NCI-H774 (cell line): Measurements from ENCODE around the gene PAX5.

Source experiments
- DNase-seq: peaks from one replicate; lab custom pipeline; 2025; lab: John Stamatoyannopoulos, UW

The PAX5 gene

DNA sequence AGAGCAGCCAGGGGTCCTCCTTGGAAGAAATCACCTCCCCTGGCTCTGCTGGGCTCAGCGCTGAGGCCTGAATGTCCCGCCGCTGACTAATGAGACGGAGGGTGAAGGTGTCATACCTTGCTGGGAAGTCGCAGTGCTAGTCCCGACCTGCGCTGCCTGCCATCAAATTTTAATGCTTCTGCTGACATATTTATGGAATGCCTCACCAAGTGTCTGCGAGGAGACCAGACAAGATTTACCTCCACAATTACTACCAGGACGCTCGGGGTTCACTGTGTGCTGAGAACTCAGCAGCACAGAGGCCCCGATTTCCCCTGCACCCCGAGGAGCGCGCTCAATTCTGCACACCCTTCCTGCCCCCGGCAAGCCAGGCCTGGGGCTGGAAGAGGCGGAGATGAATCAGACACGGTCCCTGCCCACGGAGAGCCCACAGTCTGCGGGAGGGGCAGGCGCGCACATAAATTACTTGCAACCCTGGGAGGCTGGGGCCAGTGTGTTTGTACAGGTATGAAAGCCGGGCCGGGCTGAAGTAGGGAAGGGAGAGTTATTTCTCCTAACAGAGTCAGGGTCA lies 175.2 kb downstream of the PAX5 start:
- DNase-seq, result no peak

DNA sequence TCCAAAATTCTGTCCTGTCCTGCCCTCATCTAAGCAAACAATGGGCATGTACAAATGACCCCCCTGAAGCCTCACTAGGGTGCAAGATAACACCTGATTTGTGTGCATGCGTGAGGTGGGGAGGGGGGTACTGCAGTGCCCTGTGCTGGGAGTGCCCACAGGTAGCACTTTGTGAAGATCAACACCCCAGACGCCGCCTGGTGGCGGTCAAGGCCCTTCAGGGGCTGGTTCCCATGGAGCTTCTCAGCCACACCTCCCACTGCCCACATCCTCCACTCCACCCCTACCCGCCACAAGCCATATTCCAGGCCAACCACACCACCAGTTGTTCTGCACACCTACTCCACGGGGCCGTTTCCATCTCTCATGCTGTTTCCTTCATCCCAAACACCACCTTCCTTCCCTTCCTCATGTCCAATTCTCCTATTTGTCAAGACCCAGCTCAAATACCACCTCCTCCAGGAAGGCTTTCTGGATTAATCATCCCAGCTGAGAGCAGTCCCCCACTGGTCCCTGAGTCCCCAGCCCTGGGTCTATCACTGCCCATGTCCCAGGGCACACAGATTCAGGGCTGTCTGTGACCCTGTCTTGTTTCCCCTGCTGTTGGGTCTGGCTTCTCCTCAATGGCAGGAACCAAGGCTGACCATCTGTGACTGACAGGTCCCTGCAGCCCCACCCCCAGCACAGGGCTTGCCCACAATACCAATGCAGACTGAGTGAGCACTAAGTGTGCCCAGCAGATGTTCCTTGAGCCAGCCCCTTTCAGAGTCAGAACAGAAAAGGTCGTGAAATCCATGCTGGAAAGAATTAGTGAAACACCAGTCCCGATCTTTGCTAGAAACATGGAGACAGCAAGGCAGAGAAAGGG lies 178.4 kb downstream of the PAX5 start:
- no peak for DNase-seq

DNA sequence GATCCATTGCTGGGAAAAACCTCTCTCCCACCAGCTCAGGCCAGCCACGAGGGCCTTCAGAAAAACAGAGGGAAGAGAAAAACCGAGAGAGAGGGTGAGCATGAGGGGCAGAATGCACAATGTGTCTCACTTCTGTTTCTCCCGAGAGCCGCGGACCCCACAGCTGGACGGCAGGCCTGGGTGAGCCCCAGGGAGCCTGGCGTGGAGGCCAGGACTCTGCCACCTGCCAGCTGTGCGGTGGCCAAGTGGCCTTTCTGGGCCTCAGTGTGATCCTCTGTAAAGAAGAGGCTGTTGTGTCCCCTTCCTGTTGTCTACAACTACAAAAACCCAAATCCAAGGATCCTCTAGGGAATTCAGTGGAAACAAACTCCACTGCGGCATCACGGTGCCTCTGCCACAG lies 179.3 kb downstream of the PAX5 start:
- no peak for DNase-seq

DNA sequence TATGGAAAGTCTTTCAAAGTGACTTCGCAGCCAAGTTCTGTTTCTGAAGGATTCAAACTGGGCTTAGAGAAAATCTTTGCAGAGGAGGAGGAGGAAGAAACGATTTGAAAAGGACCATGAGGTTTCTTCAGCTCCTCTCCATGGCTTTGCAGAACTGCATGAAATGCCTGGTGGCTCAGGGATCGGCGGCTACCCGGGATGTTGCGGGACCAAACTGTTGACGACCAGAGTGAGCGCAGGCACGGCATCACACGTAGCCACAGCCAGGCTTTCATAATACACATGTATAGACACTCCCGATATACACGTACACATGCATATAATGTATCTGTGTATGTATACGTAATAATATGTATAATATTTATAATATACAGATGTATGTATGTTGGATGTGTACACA lies 180.0 kb downstream of the PAX5 start:
- DNase-seq, result no peak

DNA sequence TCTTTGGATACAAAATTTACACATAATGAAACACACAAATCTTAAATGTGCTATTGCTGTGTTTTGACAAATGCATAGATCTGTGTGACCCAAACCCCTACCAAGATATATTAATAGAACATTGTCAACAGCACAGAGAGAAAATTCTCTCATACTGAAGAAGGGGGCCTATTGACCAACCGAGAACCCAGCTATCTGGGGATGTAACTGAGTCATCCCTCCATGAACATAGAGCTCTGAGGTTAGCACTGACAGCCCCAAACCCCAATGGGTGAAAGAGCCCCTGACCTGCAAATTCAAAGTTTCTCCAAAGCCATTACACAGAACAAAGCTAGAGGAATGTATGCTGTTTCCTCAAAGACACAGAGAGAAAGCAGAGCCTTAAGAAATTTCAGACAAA lies 180.8 kb downstream of the PAX5 start:
- DNase-seq, result no peak

DNA sequence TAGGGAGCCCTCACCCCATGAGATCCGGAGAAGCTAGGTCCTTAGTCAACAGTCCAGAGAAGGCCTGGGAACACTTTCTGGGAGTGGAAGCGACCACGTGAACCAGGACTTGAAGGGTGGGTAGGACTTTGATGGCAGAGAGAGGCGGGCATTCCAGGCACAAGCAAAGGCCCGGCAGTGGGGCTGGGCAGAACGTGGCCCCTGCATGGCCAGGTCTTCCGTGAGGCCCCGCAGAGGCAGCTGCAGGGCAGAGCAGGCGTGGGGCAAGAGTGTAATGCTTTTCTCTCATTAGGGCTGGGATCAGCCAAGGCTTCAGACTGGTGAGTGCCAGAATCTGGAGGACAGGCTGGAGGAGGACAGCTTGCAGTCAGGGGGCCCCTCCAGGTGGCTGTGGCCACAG lies 184.1 kb downstream of the PAX5 start:
- no peak for DNase-seq

DNA sequence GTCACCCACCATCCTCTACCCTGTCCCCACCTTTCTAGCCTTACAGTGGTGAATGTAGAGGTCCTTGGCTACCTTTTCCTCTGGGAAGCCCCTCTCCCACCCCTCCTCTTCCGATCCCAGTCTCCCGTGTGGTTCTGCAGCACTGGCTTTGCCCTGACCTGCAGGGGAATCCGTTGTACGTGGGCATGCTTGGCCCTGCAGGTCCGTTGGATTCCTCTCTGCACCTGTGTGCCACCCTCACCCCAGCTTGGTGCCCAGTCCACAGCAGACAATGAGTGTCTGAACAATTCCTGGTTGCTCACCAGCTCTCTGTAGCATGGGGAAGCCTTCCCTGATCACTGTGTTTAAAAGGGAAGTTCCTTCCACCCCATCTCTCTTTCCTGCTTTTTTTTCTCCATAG lies 185.1 kb downstream of the PAX5 start:
- no peak for DNase-seq

DNA sequence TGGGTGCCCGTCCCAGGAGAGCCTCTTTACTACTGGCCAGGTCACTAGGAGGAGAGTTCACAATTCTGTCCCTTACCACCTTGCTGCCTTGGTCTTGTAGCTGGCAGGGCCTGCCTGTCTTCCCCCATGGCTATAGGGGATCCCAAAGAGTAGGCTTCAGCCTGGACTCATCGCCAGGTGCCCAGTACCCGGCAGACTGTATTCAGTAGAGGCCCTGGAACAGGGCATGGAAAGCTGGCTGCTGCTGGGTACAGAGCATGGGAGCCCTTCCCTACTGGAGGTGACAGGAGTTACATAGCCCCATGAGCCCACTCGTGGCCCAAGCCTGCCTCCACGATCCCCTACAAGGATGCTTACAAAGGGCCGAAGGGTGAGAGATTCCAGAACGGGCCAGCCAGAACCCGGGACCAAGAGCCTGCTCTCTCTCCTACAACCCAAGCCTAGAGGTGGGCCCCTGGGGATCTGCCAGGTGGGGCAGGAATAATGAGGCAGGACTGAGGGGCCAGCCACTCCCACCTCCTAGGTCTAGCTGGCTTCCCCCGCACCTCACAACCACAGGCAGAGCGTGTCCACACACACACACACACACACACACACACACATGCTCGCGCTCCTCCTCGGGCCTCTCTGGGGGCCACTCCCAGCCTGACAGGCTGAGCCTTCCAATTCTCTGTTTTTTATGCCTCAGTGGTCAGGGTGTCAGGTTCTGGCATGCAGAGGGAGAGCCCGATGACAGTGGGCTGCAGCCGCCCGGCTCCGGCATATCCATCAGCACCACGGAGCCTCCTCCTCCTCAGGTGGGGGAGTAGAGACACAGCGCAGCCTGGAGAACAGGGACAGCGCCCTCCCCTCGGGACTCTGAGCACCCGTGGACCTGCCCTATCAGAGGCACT lies 186.0 kb downstream of the PAX5 start:
- DNase-seq, result no peak

DNA sequence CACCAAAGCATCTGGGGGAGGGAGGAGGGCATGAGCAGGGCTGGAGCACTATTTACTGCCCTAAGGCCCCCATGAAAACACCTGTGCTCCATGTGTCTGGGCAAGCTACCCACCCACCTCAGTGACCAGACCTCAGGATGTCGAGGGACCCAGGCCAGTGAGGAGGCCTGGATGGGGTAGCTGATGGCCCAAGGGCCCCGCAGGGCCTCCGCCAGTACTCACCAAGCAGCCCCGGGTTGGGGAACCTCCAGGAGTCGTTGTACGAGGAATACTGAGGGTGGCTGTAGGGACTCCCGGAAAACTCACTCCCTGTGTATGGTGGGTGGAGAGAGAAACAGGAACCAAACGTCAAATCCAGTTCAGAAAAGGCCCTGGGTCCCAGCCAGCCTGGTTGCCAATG lies 187.4 kb downstream of the PAX5 start:
- DNase-seq, result no peak

DNA sequence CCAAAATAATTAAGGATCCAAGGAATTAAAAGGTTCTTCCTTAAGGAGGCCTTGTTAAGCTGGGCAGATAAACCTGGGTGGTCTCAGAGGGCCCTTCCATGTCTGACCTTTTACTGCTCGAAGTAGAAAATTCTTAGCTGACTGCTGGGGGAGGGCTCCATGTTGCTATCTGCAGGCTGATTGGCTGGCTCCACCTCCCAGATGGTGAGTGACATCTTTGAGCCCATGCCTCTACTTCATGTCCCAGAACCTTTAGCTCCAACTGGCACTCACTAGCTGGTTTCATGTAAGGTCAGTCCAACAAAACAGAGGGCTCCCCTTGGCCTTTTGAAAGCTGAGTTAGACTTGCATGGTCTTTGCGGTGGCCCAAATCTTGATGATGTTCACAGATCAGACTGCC lies 188.2 kb downstream of the PAX5 start:
- DNase-seq, result no peak

DNA sequence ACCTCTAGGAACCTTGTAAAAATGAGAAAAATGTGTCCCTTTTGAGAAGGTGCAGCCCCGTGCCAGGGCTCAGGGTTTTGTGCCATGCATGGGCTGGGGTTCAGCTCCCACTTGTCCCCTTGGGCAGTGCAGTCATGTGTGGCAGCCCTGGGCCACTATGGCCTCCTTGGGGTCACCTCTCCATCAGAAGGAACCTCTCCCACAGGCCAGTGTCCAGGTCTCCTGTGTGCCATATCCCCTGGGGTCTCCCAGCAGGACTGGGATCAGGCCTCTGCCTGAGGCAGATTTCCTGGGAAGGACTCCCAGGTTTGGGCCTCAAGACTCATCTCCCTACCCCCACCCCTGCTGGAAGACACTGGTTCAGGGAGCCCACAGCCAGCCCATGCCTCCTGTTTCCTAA lies 189.1 kb downstream of the PAX5 start:
- no peak for DNase-seq

DNA sequence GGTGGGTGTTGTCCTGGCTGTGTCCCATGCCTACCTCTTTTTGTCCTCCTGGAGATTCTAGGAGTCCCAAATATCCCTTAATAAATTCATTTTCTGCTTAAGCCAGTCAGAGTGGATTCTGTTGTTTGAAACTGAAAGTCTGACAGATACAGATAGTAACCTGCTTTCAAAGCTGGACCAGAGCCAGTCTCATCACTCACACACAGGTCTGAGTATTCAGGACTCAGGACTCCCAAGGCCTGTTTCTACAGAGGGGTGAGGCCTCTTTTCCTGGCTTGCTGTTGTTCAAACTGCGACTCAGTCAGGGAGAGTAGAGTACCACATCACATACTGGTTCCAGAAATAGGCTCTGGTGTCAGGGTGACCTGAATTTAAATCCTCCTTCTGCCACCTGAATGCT lies 190.1 kb downstream of the PAX5 start:
- no peak for DNase-seq

DNA sequence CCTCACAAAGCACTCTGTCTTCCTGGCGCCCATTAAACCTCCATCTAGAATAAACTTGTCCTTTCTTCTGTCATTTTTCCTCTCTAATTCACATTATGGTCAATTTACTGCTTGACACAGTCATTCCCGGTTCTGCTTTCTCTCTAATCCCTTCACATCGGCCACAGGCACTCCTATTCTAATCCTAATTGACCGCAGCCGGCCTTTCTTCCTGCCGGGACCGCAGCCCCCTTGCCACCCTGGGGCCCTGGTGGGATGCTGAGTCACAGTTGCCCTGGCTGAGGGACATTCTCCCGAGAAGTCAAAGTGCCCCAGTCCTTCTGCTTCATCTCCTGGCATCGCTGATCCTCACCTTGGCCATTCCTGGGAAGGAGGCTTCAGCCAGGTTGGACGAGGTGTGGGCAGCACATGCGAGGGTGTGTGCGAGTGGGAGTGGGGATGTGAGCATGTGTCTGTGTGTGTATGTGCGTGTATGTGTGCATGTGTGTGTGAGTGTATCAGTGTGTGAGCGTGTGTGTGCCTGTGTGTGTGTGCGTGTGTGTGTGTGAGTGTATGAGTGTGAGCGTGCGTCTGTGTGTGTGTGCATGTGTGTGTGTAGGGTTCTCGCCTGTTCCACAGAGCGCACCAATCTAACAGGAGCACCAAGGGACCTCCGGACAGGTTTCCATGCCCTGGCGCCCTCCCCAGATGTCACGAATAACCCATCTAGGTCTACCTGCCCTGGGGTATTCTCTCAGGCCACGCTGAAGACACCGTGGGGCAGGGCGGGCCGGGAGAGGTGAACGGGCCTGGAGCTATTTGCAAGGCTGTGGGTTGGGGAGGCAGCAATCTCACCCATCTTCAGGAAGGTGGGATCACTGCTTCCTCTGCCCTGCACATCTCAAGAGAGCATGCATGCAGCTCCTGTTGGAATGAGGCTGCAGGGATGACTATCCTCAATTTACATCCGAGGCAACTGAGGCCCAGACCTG lies 191.2 kb downstream of the PAX5 start:
- no peak for DNase-seq

DNA sequence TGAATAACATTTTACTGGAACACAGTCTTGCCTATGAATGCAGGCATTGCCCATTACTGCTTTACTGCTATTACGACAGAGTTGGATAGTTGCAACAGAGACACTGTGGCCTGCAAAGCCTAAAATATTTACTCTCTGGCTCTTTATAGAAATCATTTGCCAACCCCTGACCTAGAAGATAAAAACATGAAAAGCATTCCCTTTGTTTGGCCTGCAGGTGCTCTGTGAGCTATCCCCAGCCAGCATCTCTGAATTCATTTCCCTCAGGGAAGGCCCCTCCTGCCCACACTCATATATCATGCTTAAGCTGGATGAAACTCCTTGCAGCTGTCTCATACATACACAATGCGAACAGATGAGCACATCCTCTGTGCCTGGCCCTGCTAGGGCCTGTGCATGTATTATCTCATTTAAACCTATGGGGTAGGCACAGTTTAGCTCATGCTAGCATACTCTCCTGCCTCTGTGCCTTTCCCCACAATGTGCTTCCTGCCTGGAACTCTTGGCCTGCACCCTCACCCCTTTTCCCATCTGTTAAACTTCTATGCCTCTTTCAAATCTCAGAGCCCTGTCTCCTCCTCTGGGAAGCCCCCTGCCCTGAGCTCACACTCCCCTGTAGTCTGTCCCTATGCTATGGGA lies 193.1 kb downstream of the PAX5 start:
- no peak for DNase-seq

DNA sequence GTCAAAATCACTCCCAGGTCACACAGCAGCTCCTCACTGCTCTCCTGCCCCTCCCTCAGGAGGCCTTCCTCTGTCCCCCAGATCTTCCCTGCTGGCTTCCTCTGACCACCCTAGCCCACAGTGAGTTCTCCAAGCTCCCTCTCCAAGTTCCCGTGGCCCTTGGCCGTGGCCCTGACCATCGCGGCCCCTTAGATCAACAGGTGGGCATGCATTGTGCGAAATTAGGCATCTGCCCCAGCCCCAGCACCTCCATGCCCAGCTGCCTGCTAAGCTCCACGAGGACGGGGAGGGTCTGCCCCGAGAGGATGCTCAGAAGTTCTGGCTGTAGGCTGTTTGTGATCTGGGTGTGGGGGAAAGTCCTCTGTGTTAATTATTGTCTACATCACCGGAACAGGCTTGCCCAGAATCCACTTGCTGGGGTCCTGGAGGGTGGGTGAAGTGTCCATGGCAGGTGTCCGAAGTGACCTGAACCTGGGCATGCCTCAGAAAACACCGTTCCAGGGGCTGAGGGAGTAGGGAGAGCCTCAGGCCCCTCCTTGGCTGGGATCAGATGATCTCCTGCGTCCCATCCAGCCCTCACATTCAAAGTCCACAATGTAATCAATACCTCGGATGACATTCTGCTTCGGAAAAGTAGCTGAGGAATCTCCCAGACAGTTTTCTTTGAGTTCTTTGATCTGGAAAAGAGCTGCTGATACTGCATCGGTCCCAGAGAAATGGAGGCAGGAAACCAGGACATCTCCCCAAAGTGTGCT lies 194.8 kb downstream of the PAX5 start:
- no peak for DNase-seq

DNA sequence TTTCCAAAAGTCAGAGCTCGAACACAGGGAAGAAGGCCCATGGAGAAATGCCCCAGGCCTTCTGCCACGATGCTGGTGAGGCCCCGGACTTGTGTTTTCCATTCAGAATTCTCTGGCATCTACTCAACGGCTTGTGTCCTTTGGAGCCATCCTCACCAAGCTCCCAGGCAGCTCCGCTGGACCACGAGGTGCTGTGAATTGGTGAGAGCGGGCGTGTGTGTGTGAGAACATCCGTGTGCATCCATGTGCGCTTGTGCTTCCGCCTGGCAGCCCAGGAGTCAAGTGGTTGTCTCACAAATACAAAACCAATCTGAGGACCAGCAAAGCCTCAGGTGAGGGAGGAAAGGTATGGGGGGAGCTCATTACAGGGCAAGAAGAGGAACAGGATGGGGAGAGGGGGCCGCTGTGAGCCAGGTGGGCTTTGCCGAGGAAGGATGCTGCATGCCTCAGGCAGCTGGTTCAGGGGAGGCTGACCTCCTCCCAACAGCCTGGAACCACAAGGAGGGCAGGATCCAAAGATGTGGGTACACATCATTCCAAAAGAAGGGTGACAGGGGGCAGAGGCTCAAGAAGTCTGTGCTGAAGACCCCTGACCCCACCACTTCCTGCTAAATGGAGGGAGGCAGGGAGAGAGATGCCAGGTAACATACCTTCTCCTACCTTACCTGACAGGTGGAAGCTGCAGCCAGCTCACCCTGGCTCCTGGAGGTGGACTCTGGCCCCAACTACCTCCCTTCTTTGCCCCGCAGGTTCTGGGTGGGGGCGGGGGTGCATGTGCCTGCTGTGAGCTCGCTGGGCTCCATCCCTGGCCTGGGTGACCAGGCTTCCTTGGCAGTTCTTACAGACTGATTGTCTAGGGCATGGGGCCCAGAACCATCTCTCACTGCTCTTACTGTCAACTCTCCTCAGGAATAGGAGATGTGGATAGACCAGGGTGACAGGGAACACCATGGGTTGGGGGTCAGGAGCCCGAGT lies 196.3 kb downstream of the PAX5 start:
- DNase-seq, result no peak

DNA sequence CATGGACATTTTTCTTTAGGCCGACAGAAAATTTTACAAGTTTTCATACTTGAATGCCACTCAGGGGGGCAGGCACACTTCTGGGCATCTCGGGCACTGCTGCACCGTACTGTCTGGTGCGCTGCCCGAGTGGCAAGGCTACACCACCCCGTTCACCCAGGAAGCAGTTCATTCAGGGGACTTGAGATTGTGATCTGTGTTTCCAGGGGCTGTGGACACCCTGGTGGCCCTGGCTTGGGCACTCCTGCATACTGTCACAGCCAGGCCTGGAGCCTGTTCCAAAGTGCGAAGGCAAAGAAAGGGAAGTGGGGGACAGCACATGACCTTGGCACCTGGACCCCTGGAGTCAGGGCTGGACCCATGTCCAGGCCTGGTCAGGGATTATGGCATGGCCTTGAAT lies 197.6 kb downstream of the PAX5 start:
- DNase-seq, result no peak

DNA sequence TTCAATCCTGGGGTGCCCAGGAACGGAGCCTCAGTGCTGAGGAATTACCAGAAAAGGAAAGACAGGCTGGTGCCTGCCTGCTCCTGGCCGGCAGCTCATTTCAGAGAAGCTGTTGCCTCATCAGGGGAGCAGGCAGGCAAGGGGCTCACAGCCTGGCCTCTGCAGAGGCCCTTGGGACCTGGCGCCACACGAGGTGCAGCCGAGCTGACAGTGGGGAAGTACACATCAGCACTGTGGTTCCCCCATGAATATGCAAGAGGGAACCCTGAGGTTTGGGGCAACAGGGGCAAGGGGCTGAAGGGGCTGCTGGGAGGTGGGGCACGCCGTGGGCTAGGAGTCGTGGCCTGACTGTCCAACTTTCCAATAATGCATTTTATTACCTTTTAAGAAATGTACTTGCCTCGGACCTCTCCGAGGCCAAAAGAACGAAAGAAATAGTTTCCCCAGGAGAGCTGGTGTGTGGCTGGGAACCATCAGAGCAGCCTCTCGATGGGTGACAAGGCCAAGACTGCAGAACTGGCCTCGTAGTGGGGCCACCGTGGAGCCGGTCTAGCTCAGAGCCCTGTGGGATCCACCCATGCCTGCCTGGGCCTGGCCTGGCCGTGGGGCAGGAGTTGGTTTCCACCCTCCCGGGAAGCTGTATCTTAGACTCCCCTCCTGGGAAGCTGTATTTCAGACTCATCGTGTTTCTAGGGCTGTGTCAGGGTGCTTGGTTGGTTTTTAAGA lies 198.6 kb downstream of the PAX5 start:
- DNase-seq, result no peak

DNA sequence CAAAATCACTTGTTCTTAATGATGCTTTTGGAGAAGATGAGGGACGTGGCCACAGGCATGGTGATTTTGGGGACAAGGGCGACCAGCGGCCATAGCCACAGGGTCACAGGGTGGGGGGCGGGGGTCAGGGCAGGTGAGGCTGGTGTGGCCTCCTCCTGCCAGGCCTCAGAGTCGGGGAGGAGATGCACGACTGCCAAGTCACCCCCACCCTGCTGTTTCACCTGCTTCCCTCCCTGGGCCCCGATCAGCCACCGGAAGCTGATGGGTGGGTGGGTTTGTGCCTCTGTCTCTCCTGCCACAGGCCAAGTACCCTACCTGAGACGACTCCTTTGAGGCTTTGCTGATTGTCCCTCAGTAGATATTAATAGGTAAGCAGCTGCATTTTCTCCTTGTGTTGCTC lies 199.3 kb downstream of the PAX5 start:
- DNase-seq, result no peak
